ENCODE results near the gene TMEM150A. TPM values are rescaled to one million over a fixed set of nuclear protein-coding genes. Genes with fewer than 3 reads are reported as not detected.

The TMEM150A gene
- total and polyA plus RNA-seq, 5 donors from 2014 or later, result 4.9 to 11.3 (median 8.4) TPM

GRCh38 chr2:85590950-85591349, 11.5 kb downstream of the TMEM150A start:
- Histone ChIP-seq H3K4me3 (ENCODE audit: low read depth, low read length) (no peak overlapping the region), H3K4me1 (ENCODE audit: control insufficient read depth, insufficient read depth, low read length, poor library complexity, severe bottlenecking) (peaks cover 18% of the 10 kb centered on the region), H3K36me3 (ENCODE audit: control insufficient read depth, insufficient read depth, low read length) (no peaks in the 10 kb centered on the region), H3K9me3 (ENCODE audit: control insufficient read depth in 2 of 2, low read length in 2 of 2) (no peaks in the 10 kb centered on the region), H3K27ac (ENCODE audit: insufficient read depth, low read length, poor library complexity, severe bottlenecking) (no peak overlapping the region), H3K27me3 (ENCODE audit: control insufficient read depth, insufficient read depth, low read length) (no peaks in the 10 kb centered on the region)
- H3K4me1 Mint-ChIP-seq, result peaks cover 3 to 51% (median 27%) of the 10 kb centered on the region in 4 donors
- no peaks in the 10 kb centered on the region for H3K9me3 Mint-ChIP-seq
- no peak for DNase-seq
- peak overlapping the region in 2 of 3 donors; percentile 25 to 92 for H3K27ac Mint-ChIP-seq
- no peaks in the 10 kb centered on the region for H3K27me3 Mint-ChIP-seq
- peaks cover 4% of the 10 kb centered on the region for H3K36me3 Mint-ChIP-seq
- peak overlapping the region in 2 of 4 donors; percentile 21 to 64 for H3K4me3 Mint-ChIP-seq
- no peak for ATAC-seq (ENCODE audit: low read depth in 2 of 2)

GRCh38 chr2:85589982-85590791, 12.3 kb downstream of the TMEM150A start:
- no peaks in the 10 kb centered on the region for H3K36me3 Mint-ChIP-seq
- peaks cover 22% of the 10 kb centered on the region for H3K4me1 ChIP-seq (ENCODE audit: control insufficient read depth, insufficient read depth, low read length, poor library complexity, severe bottlenecking)
- no peaks in the 10 kb centered on the region for H3K9me3 ChIP-seq (ENCODE audit: control insufficient read depth in 2 of 2, low read length in 2 of 2)
- ATAC-seq (ENCODE audit: low read depth in 2 of 2) (no peak), DNase-seq (no peak)
- no peaks in the 10 kb centered on the region for H3K36me3 ChIP-seq (ENCODE audit: control insufficient read depth, insufficient read depth, low read length)
- H3K27me3 Mint-ChIP-seq, result no peaks in the 10 kb centered on the region
- H3K27ac ChIP-seq (ENCODE audit: insufficient read depth, low read length, poor library complexity, severe bottlenecking), result no peak overlapping the region
- peaks cover 3 to 51% (median 29%) of the 10 kb centered on the region in 4 donors for H3K4me1 Mint-ChIP-seq
- peak overlapping the region in 2 of 4 donors; percentile 64 to 80 for H3K4me3 Mint-ChIP-seq
- H3K27me3 ChIP-seq (ENCODE audit: control insufficient read depth, insufficient read depth, low read length), result no peaks in the 10 kb centered on the region
- H3K4me3 ChIP-seq (ENCODE audit: low read depth, low read length), result no peak overlapping the region
- peak overlapping the region in 2 of 3 donors; percentile 42 to 92 for H3K27ac Mint-ChIP-seq
- H3K9me3 Mint-ChIP-seq, result peaks cover 0 to under 1% (median 0%) of the 10 kb centered on the region in 7 donors

- H3K4me3 ChIP-seq (ENCODE audit: low read depth, low read length), result no peak overlapping the region
- no peaks in the 10 kb centered on the region for H3K27me3 Mint-ChIP-seq
- no peaks in the 10 kb centered on the region for H3K27me3 ChIP-seq (ENCODE audit: control insufficient read depth, insufficient read depth, low read length)
- H3K27ac ChIP-seq (ENCODE audit: insufficient read depth, low read length, poor library complexity, severe bottlenecking), result no peak overlapping the region
- H3K9me3 Mint-ChIP-seq, result peaks cover 0 to 1% (median 0%) of the 10 kb centered on the region in 7 donors
- peak overlapping the region in 1 of 4 donors; percentile 66 for H3K4me3 Mint-ChIP-seq
- ATAC-seq (ENCODE audit: low read depth in 2 of 2), result no peak
- peak overlapping the region in 1 of 3 donors; percentile 83 for H3K27ac Mint-ChIP-seq
- H3K4me1 ChIP-seq (ENCODE audit: control insufficient read depth, insufficient read depth, low read length, poor library complexity, severe bottlenecking), result peaks cover 21% of the 10 kb centered on the region
- no peaks in the 10 kb centered on the region for H3K36me3 Mint-ChIP-seq
- no peaks in the 10 kb centered on the region for H3K9me3 ChIP-seq (ENCODE audit: control insufficient read depth in 2 of 2, low read length in 2 of 2)
- H3K4me1 Mint-ChIP-seq, result peaks cover 0 to 48% (median 29%) of the 10 kb centered on the region in 4 donors
- DNase-seq, result no peak
- no peaks in the 10 kb centered on the region for H3K36me3 ChIP-seq (ENCODE audit: control insufficient read depth, insufficient read depth, low read length)
Measured at GRCh38 chr2:85589181-85589580, 13.3 kb downstream of the TMEM150A start.

- Mint-ChIP-seq H3K4me1 (peaks cover 3 to 48% (median 29%) of the 10 kb centered on the region in 4 donors), H3K4me3 (peak overlapping the region in 3 of 4 donors; percentile 0 to 66 (median 2)), H3K27me3 (no peaks in the 10 kb centered on the region), H3K27ac (peak overlapping the region; percentile 63 to 83 (median 81)), H3K9me3 (peaks cover 0 to 1% (median 0%) of the 10 kb centered on the region in 7 donors), H3K36me3 (peaks cover under 1% of the 10 kb centered on the region)
- ATAC-seq (ENCODE audit: low read depth in 2 of 2) (no peak), DNase-seq (no peak)
- H3K36me3 ChIP-seq (ENCODE audit: control insufficient read depth, insufficient read depth, low read length), result no peaks in the 10 kb centered on the region
- H3K27me3 ChIP-seq (ENCODE audit: control insufficient read depth, insufficient read depth, low read length), result no peaks in the 10 kb centered on the region
- H3K4me1 ChIP-seq (ENCODE audit: control insufficient read depth, insufficient read depth, low read length, poor library complexity, severe bottlenecking), result peaks cover 24% of the 10 kb centered on the region
- H3K27ac ChIP-seq (ENCODE audit: insufficient read depth, low read length, poor library complexity, severe bottlenecking), result no peak overlapping the region
- H3K4me3 ChIP-seq (ENCODE audit: low read depth, low read length), result no peak overlapping the region
- H3K9me3 ChIP-seq (ENCODE audit: control insufficient read depth in 2 of 2, low read length in 2 of 2), result no peaks in the 10 kb centered on the region
Measured at GRCh38 chr2:85588645-85589044, 13.9 kb downstream of the TMEM150A start.

GRCh38 chr2:85588236-85588635, 14.3 kb downstream of the TMEM150A start:
- Mint-ChIP-seq H3K9me3 (peaks cover 0 to 1% (median 0%) of the 10 kb centered on the region in 7 donors), H3K4me1 (peaks cover 6 to 53% (median 31%) of the 10 kb centered on the region in 4 donors), H3K4me3 (peak overlapping the region in 3 of 4 donors; percentile 0 to 66 (median 2)), H3K36me3 (peaks cover 3% of the 10 kb centered on the region), H3K27ac (peak overlapping the region in 1 of 3 donors; percentile 83), H3K27me3 (no peaks in the 10 kb centered on the region)
- H3K27me3 ChIP-seq (ENCODE audit: control insufficient read depth, insufficient read depth, low read length), result no peaks in the 10 kb centered on the region
- H3K4me3 ChIP-seq (ENCODE audit: low read depth, low read length), result no peak overlapping the region
- no peaks in the 10 kb centered on the region for H3K9me3 ChIP-seq (ENCODE audit: control insufficient read depth in 2 of 2, low read length in 2 of 2)
- H3K36me3 ChIP-seq (ENCODE audit: control insufficient read depth, insufficient read depth, low read length), result no peaks in the 10 kb centered on the region
- no peak for DNase-seq
- ATAC-seq (ENCODE audit: low read depth in 2 of 2), result no peak
- peaks cover 28% of the 10 kb centered on the region for H3K4me1 ChIP-seq (ENCODE audit: control insufficient read depth, insufficient read depth, low read length, poor library complexity, severe bottlenecking)
- no peak overlapping the region for H3K27ac ChIP-seq (ENCODE audit: insufficient read depth, low read length, poor library complexity, severe bottlenecking)

GRCh38 chr2:85585781-85586105, 16.8 kb downstream of the TMEM150A start:
- peaks cover 29% of the 10 kb centered on the region for H3K4me1 ChIP-seq (ENCODE audit: control insufficient read depth, insufficient read depth, low read length, poor library complexity, severe bottlenecking)
- DNase-seq (peak in 1 of 3 donors; percentile 10), ATAC-seq (ENCODE audit: low read depth in 2 of 2) (no peak)
- Mint-ChIP-seq H3K27ac (peak overlapping the region; percentile 92 to 95 (median 93)), H3K4me1 (peaks cover 6 to 66% (median 40%) of the 10 kb centered on the region in 4 donors), H3K4me3 (peak overlapping the region; percentile 81 to 94 (median 88)), H3K9me3 (peaks cover 0 to 1% (median 0%) of the 10 kb centered on the region in 7 donors), H3K27me3 (no peaks in the 10 kb centered on the region), H3K36me3 (peaks cover 16% of the 10 kb centered on the region)
- peaks cover 13% of the 10 kb centered on the region for H3K36me3 ChIP-seq (ENCODE audit: control insufficient read depth, insufficient read depth, low read length)
- no peaks in the 10 kb centered on the region for H3K9me3 ChIP-seq (ENCODE audit: control insufficient read depth in 2 of 2, low read length in 2 of 2)
- peak overlapping the region; percentile 76 for H3K27ac ChIP-seq (ENCODE audit: insufficient read depth, low read length, poor library complexity, severe bottlenecking)
- no peaks in the 10 kb centered on the region for H3K27me3 ChIP-seq (ENCODE audit: control insufficient read depth, insufficient read depth, low read length)
- H3K4me3 ChIP-seq (ENCODE audit: low read depth, low read length), result peak overlapping the region; percentile 26

- Histone ChIP-seq H3K27me3 (ENCODE audit: control insufficient read depth, insufficient read depth, low read length) (no peaks in the 10 kb centered on the region), H3K27ac (ENCODE audit: insufficient read depth, low read length, poor library complexity, severe bottlenecking) (peak overlapping the region; percentile 76), H3K4me1 (ENCODE audit: control insufficient read depth, insufficient read depth, low read length, poor library complexity, severe bottlenecking) (peaks cover 29% of the 10 kb centered on the region), H3K36me3 (ENCODE audit: control insufficient read depth, insufficient read depth, low read length) (peaks cover 13% of the 10 kb centered on the region), H3K9me3 (ENCODE audit: control insufficient read depth in 2 of 2, low read length in 2 of 2) (no peaks in the 10 kb centered on the region), H3K4me3 (ENCODE audit: low read depth, low read length) (peak overlapping the region; percentile 80)
- peaks cover 16% of the 10 kb centered on the region for H3K36me3 Mint-ChIP-seq
- DNase-seq (peak in 1 of 3 donors; percentile 37), ATAC-seq (ENCODE audit: low read depth in 2 of 2) (peak; percentile 40 to 45)
- H3K4me1 Mint-ChIP-seq, result peaks cover 6 to 68% (median 41%) of the 10 kb centered on the region in 4 donors
- peak overlapping the region; percentile 92 to 95 (median 93) for H3K27ac Mint-ChIP-seq
- peak overlapping the region; percentile 87 to 97 (median 92) for H3K4me3 Mint-ChIP-seq
- H3K27me3 Mint-ChIP-seq, result no peaks in the 10 kb centered on the region
- peaks cover 0 to 1% (median 0%) of the 10 kb centered on the region in 7 donors for H3K9me3 Mint-ChIP-seq
Measured at GRCh38 chr2:85584857-85585780, 17.4 kb downstream of the TMEM150A start.

All from CD4-positive, CD25-positive, alpha-beta regulatory T cell (primary cell).